CD14-positive monocyte (primary cell): ENCODE data around the gene IGFBP4. TPM values are rescaled to one million over a fixed set of nuclear protein-coding genes. Genes with fewer than 3 reads are reported as not detected.

Experiments used
- DNase-seq, 3 donors: peaks; one replicate each; pipeline ENCODE4 v3.0.0-alpha.2; 2011 to 2022
- H2AFZ ChIP-seq: 2 replicates; pipeline ENCODE4 v1.6.0; 2012; ENCODE audit warnings: mild to moderate bottlenecking, low read depth, low read length, inconsistent platforms; ENCODE audit not compliant: insufficient read depth, poor library complexity, severe bottlenecking
- H3K27ac ChIP-seq, 2 donors: 1 replicate in 1 of 2; 2 replicates in 1 of 2; pipeline ENCODE4 v1.5.1; 2012 to 2013; ENCODE audit warnings: low read length in 2 of 2, control low read depth in 1 of 2, inconsistent platforms in 1 of 2, low read depth in 1 of 2, mild to moderate bottlenecking in 1 of 2
- H3K27me3 ChIP-seq, 2 donors: one replicate each; pipeline versions ENCODE4 v1.6.0 to v1.6.1; 2011 to 2013; ENCODE audit warnings: low read length in 2 of 2; ENCODE audit not compliant: control insufficient read depth in 2 of 2, insufficient read depth in 2 of 2
- H3K36me3 ChIP-seq, 2 donors: replicated peaks in 1 of 2; 1 replicate in 1 of 2; 2 replicates in 1 of 2; pipeline versions ENCODE4 v1.5.1 to v1.6.1; 2012 to 2013; ENCODE audit warnings: low read length in 2 of 2, control low read depth in 1 of 2, inconsistent platforms in 1 of 2, mild to moderate bottlenecking in 1 of 2; ENCODE audit not compliant: insufficient read depth in 2 of 2, control insufficient read depth in 1 of 2
- H3K4me1 ChIP-seq, 2 donors: 1 replicate in 1 of 2; 2 replicates in 1 of 2; pipeline versions ENCODE4 v1.5.1 to v1.6.1; 2012 to 2013; ENCODE audit warnings: low read length in 2 of 2, control low read depth in 1 of 2, inconsistent platforms in 1 of 2, mild to moderate bottlenecking in 1 of 2, moderate library complexity in 1 of 2; ENCODE audit not compliant: insufficient read depth in 2 of 2, control insufficient read depth in 1 of 2
- H3K4me2 ChIP-seq: replicated peaks from 2 replicates; pipeline ENCODE3; 2012; ENCODE audit warnings: low read length, moderate library complexity, mild to moderate bottlenecking; ENCODE audit not compliant: poor library complexity, severe bottlenecking; ENCODE audit errors: extremely low read depth
- H3K4me3 ChIP-seq, 3 experiments: fragments of 200-600 bp in 1 of 3; sonication (generic) in 1 of 3; replicated peaks in 1 of 3; 1 replicate in 2 of 3; 2 replicates in 1 of 3; pipeline ENCODE4 v1.5.1; 2011 to 2013; ENCODE audit warnings: low read length in 3 of 3, mild to moderate bottlenecking in 3 of 3, control low read depth in 2 of 3, low read depth in 2 of 3, inconsistent platforms in 1 of 3, moderate library complexity in 1 of 3
- H3K79me2 ChIP-seq: 2 replicates; pipeline ENCODE4 v1.6.0; 2012; ENCODE audit warnings: mild to moderate bottlenecking, control low read depth, inconsistent platforms, low read length, moderate library complexity; ENCODE audit not compliant: insufficient read depth
- H3K9ac ChIP-seq: 2 replicates; pipeline ENCODE4 v1.6.0; 2017; ENCODE audit warnings: low read length, mild to moderate bottlenecking; ENCODE audit not compliant: insufficient read depth, poor library complexity, severe bottlenecking
- H3K9me3 ChIP-seq, 2 donors: replicated peaks in 1 of 2; 1 replicate in 1 of 2; 2 replicates in 1 of 2; pipeline versions ENCODE4 v1.5.1 to v1.6.1; 2012 to 2013; ENCODE audit warnings: low read length in 2 of 2, control low read depth in 1 of 2; ENCODE audit not compliant: control insufficient read depth in 1 of 2, insufficient read depth in 1 of 2
- H4K20me1 ChIP-seq: 2 replicates; pipeline ENCODE4 v1.6.0; 2012; ENCODE audit warnings: mild to moderate bottlenecking, low read length, control low read depth, moderate library complexity; ENCODE audit not compliant: insufficient read depth
- H3K27ac Mint-ChIP-seq, 7 donors: one replicate each; pipeline ENCODE4 v1.8.0; 2020; ENCODE audit warnings: mild to moderate bottlenecking in 7 of 7, mixed read lengths in 7 of 7, moderate library complexity in 6 of 7, inconsistent platforms in 2 of 7
- H3K27me3 Mint-ChIP-seq, 3 donors: one replicate each; pipeline ENCODE4 v1.8.0; 2021 to 2022; ENCODE audit warnings: low read depth in 3 of 3, mild to moderate bottlenecking in 3 of 3, mixed read lengths in 3 of 3, moderate library complexity in 3 of 3, inconsistent platforms in 1 of 3
- H3K36me3 Mint-ChIP-seq, 2 donors: one replicate each; pipeline ENCODE4 v1.8.0; 2020; ENCODE audit warnings: mixed read lengths in 2 of 2, inconsistent platforms in 1 of 2, mild to moderate bottlenecking in 1 of 2
- H3K4me1 Mint-ChIP-seq: one replicate; pipeline ENCODE4 v1.8.0; 2020; ENCODE audit warnings: mild to moderate bottlenecking, mixed read lengths
- H3K4me3 Mint-ChIP-seq, 2 donors: one replicate each; pipeline ENCODE4 v1.8.0; 2020; ENCODE audit warnings: mild to moderate bottlenecking in 2 of 2, mixed read lengths in 2 of 2, moderate library complexity in 1 of 2
- H3K9me3 Mint-ChIP-seq, 7 donors: one replicate each; pipeline ENCODE4 v1.8.0; 2020 to 2022; ENCODE audit warnings: mixed read lengths in 7 of 7, mild to moderate bottlenecking in 6 of 7, moderate library complexity in 6 of 7, inconsistent platforms in 2 of 7
- WGBS: methylation state at CpG from one replicate; pipeline ENCODE4 v1.1.5; 2013; ENCODE audit warnings: missing lambda C conversion rate; ENCODE audit not compliant: insufficient coverage; 5-methylcytosine and 5-hydroxymethylcytosine counted together
- intact Hi-C, 2 donors: fragments of 100-400 bp; cut with micrococcal nuclease; formaldehyde crosslinking; loops; one replicate each; pipeline versions ENCODE4 v1.15.0 to v1.15.1; 2023
- polyA plus RNA-seq, 3 donors: library from polyadenylated mRNA; depleted of rRNA in 1 of 3; unstranded in 2 of 3; stranded (reverse) in 1 of 3; fragments of 300-500 nt in 2 of 3; fragments of >200 nt in 1 of 3; fragmentation: Illumina TruSeq in 2 of 3; gene quantifications; 1 replicate in 2 of 3; 2 replicates in 1 of 3; pipeline ENCODE4 v1.2.3, GENCODE V29; 2012 to 2021
- TF ChIP-seq, protein P1 (sequence below): fragments of 200-600 bp; IDR thresholded peaks from one replicate; pipeline ENCODE4 v1.8.0; 2022; ENCODE audit warnings: antibody characterized with exemption, mild to moderate bottlenecking

Gene IGFBP4
- polyA plus RNA-seq, 3 donors, result 0.04 to 0.15 TPM; not detected in 1

DNA sequence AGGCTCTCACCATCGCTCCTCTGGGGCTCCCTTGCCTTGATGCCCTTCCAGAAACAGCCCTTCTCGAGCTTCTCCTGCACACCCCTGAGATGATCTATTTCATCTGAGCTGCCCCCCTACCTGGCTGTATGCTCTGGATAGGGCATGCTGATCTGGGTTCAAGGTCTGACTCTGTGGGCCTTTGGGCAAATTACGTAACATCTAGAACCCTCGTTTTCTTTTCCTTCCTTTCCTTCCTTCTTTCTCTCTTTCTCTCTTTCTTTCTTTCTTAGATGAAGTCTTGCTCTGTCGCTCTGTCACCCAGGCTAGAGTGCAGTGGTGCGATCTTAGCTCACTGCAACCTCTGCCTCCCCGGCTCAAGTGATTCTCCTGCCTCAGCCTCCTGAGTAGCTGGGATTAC is 37.9 kb downstream of the IGFBP4 start:
- Mint-ChIP-seq H3K27ac (peak overlapping the region in 5 of 7 donors; percentile 22 to 57 (median 42)), H3K4me1 (peaks cover 26% of the 10 kb centered on the region), H3K36me3 (no peaks in the 10 kb centered on the region), H3K27me3 (peaks cover 5 to 23% (median 17%) of the 10 kb centered on the region in 3 donors), H3K4me3 (peak overlapping the region in 1 of 2 donors; percentile 64), H3K9me3 (peaks cover 0 to 2% (median 0%) of the 10 kb centered on the region in 7 donors)
- H3K4me3 ChIP-seq, result no peak overlapping the region
- no peak overlapping the region for H3K9ac ChIP-seq
- TF ChIP-seq, protein P1, sequence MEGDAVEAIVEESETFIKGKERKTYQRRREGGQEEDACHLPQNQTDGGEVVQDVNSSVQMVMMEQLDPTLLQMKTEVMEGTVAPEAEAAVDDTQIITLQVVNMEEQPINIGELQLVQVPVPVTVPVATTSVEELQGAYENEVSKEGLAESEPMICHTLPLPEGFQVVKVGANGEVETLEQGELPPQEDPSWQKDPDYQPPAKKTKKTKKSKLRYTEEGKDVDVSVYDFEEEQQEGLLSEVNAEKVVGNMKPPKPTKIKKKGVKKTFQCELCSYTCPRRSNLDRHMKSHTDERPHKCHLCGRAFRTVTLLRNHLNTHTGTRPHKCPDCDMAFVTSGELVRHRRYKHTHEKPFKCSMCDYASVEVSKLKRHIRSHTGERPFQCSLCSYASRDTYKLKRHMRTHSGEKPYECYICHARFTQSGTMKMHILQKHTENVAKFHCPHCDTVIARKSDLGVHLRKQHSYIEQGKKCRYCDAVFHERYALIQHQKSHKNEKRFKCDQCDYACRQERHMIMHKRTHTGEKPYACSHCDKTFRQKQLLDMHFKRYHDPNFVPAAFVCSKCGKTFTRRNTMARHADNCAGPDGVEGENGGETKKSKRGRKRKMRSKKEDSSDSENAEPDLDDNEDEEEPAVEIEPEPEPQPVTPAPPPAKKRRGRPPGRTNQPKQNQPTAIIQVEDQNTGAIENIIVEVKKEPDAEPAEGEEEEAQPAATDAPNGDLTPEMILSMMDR, result no peak
- H3K36me3 ChIP-seq, result no peaks in the 10 kb centered on the region
- 71% methylated on average over 5 of the region's 7 CpGs for WGBS
- no peak for DNase-seq
- H4K20me1 ChIP-seq, result no peaks in the 10 kb centered on the region
- H2AFZ ChIP-seq, result no peak overlapping the region
- intact Hi-C loops, result no loop called here
- H3K27ac ChIP-seq, result no peak overlapping the region
- peaks cover 15 to 24% of the 10 kb centered on the region in 2 donors for H3K4me1 ChIP-seq
- H3K9me3 ChIP-seq, result no peaks in the 10 kb centered on the region
- H3K4me2 ChIP-seq, result no peak overlapping the region
- no peaks in the 10 kb centered on the region for H3K79me2 ChIP-seq
- H3K27me3 ChIP-seq, result peaks cover 0 to 2% of the 10 kb centered on the region in 2 donors

DNA sequence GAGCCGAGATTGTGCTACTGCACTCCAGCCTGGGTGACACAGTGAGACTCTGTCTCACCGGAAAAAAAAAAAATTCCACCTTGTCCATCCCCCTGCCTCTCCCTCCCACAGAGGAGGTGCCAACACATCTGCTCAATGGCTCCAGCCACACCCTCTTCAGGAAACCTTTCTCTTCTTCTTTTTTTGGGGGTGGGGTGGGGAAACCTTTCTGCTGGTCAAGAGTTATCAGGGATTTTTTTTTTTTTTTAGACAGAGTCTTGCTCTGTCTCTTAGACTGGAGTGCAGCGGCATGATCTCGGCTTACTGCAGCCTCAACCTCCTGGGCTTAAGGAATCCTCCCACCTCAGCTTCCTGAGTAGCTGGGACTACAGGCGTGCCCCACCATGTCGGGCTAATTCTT is 39.5 kb downstream of the IGFBP4 start:
- no peaks in the 10 kb centered on the region for H3K79me2 ChIP-seq
- H2AFZ ChIP-seq, result no peak overlapping the region
- H3K4me2 ChIP-seq, result no peak overlapping the region
- peaks cover 21 to 35% of the 10 kb centered on the region in 2 donors for H3K4me1 ChIP-seq
- Mint-ChIP-seq H3K9me3 (peaks cover 0 to 2% (median 0%) of the 10 kb centered on the region in 7 donors), H3K27me3 (peaks cover 7 to 23% (median 22%) of the 10 kb centered on the region in 3 donors), H3K36me3 (no peaks in the 10 kb centered on the region), H3K4me3 (no peak overlapping the region), H3K4me1 (peaks cover 38% of the 10 kb centered on the region), H3K27ac (peak overlapping the region in 2 of 7 donors; percentile 25 to 59)
- no peaks in the 10 kb centered on the region for H3K36me3 ChIP-seq
- H3K9ac ChIP-seq, result no peak overlapping the region
- H3K27ac ChIP-seq, result no peak overlapping the region
- no peak overlapping the region for H3K4me3 ChIP-seq
- intact Hi-C loops, result no loop called here
- peaks cover 0 to 2% of the 10 kb centered on the region in 2 donors for H3K27me3 ChIP-seq
- TF ChIP-seq, protein P1, result no peak
- no peaks in the 10 kb centered on the region for H4K20me1 ChIP-seq
- no peak for DNase-seq
- no peaks in the 10 kb centered on the region for H3K9me3 ChIP-seq
- WGBS, result 100% methylated on average over 2 of the region's 6 CpGs
